ENCODE measurements around the gene GALNTL6.

Gene GALNTL6

DNA sequence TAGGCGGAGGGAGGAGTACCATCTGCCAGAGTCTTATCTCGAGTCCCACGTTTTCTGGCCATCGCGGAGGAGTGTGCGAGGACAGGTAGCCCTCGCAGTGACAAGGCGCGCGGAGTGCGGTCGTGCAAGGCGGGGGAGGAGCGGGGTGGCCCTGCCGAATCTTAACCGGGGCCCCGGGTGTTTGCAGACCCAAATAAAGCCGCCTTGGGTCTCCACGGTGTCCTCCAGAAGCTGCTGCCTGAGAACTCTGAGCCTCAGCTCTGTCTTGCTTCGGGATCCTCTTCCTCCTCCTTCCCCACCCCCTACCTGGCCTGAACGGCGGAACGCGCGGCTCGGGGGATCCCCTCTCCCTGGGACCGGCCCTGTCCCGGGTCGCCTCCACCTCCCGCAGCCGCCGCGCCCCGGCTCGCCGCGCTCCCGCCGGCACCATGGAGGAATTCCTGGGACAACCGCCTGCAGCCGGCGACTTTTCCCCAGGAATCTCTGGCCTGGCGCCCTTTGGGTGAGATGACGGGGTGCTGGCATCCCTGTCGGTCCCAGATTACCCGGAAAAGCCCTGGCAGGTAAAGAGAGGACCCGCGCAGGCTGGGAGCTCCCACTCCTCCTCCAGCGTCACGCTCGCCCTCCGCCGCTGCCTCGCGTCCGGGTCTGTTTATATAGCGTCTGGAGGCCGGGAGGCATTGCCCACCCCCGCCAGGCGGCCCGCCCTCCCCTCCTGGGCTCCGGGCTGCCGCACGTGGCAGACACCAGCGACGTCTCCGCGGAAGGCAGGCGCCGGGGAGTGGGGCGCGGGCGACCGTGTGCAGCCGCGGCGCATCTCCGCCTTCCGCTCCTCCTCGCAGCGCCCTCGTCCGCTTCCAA is at the start of gene GALNTL6:
GALNTL6 (plus strand) TSS at position 740 of the 861 bp plus-strand sequence.
- DNase-seq (ENCODE audit: low spot score): no peak

- no peak for DNase-seq (ENCODE audit: low spot score)
Measured at GRCh38 chr4:171765514-171765913, 47.7 kb upstream of the GALNTL6 start.

- DNase-seq (ENCODE audit: low spot score): no peak
Measured at GRCh38 chr4:171774642-171775190, 38.5 kb upstream of the GALNTL6 start.

DNA sequence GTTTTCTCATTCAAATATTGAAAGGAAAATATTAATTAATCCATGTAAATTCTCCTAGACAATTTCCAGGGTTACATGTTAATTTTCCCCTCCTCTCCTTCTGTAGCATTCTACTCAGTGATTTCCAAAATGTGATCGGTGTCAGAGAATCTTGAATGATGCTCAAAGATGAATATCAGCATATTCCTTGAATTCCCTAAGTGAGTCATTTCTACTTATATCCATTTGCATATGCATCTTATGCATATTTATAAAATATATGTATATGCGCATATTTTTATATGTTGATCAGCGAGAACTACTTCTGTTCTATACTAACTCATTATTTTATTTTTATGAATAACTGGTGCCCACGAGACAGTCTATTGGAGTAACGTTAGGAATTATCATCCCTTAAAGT is 33.9 kb upstream of the GALNTL6 start:
- no peak for DNase-seq (ENCODE audit: low spot score)

DNA sequence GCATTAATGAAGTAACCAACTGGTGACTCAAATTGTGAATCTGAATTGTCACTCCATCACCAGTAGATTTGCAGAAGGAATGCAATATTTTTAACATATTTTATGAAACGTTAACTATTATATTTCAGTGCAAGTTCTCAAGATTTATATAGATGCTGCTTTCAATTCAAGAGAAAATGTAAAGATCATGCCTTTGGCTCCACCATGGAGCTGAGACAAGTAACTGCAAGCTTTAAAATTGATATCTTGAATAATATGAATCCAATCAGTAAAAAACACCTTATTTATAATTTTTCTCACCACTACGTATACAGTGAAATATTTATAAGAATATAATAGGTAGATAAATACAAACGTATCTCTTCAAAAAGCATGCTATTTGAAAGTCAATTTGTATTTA is 27.8 kb upstream of the GALNTL6 start:
- no peak for DNase-seq (ENCODE audit: low spot score)

- no peak for DNase-seq (ENCODE audit: low spot score)
Measured at GRCh38 chr4:171793723-171794122, 19.5 kb upstream of the GALNTL6 start.

DNA sequence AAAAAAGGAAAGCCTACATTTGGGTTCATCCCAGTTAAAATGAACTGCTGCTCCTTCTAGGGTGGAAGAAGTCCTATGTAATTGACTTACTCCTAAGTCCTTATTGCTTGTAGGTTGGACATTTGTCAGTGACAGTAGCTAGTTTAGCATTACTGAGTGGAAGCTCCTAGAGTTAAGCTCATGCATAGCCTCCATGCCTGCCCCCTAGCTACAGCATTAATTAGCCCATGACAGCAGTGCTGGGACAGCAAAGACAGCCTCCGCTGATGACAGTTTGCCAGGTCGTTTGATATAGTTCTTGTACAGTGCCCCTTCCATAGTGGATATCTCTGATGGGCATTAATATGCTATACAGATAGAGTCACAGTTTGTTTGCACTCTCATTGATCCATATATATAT is 18.7 kb upstream of the GALNTL6 start:
- DNase-seq (ENCODE audit: low spot score): no peak

GRCh38 chr4:171809854-171810253 is 3.4 kb upstream of the GALNTL6 start:
- no peak for DNase-seq (ENCODE audit: low spot score)

DNA sequence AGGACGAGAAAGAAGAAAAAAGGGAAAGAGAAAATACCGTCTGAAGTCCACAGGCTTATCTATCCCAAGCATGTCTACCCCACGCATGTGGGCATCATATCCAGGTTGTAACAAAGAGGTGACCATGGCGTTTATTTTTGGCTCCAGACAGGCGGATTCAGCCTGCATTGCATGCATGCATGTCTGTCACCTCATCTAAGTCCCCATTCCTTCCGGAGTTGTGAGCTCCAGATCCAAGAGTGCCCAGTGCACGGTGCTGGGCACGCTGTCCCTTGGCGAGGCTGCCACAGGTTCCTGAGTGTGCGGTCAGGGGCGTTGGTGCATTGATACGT is 905 bp upstream of the GALNTL6 start:
- no peak for DNase-seq (ENCODE audit: low spot score)

- no peak for DNase-seq (ENCODE audit: low spot score)
Measured at GRCh38 chr4:171813526-171814250, 484 bp downstream of the GALNTL6 start.

DNA sequence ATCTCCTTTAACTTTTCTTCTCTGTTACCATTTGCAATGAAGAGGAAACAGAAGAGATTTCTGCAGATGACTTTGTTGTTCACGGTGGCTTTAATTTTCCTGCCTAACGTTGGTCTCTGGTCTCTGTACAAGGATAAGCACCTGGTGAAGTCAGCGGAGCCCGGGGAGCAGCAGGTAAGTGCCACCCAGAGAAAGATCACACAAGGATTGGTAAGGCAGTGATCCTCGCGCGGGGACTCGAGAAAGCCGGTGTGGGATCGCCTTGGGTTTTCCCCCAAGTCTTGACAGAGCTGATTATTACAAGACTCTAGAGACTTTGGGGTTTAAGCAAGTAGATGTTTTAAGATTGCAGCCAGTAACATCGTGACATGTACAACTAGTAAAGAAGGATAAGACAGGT is 1.3 kb downstream of the GALNTL6 start:
- DNase-seq (ENCODE audit: low spot score): no peak

DNA sequence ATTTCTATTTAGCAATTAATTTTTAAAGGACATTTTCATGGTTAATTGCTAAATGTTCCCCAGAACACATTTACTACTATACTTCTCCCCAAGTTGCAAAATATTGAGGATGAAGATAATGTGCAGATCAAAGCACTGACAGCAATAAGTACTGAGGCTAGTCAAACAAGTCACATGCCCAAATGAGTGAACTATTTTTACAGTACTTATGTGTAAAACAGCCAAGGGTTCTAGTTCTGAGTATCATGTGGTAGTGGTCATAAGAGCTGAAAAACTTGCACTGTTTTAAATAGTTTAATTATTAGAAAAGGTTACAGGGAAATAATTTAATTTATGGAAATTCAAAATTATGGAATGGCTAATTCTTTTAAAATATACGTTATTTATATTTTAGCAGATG is 3.8 kb downstream of the GALNTL6 start:
- no peak for DNase-seq (ENCODE audit: low spot score)

GRCh38 chr4:171834640-171835039 is 21.4 kb downstream of the GALNTL6 start:
- DNase-seq (ENCODE audit: low spot score): no peak

DNA sequence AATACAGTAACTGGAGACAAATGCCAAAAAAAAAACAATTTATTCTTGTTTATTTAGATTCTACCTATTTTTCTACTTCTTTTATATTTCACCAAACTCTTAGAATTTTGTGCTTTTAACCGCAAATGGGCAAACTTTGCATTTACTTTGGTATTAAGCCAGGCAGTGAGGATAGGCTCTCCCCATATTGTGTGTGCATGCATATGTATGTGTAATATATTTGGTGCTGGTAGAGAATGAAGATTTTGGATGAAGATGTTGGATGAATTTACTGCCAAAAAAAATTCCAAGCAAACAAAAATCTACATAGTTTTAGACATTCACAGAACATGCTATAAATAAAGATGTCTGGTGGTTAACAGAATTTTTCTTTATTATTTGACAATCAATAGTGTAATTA is 30.3 kb downstream of the GALNTL6 start:
- DNase-seq (ENCODE audit: low spot score): no peak

GRCh38 chr4:171846232-171846631 is 33.0 kb downstream of the GALNTL6 start:
- DNase-seq (ENCODE audit: low spot score): no peak

GRCh38 chr4:171846893-171847292 is 33.7 kb downstream of the GALNTL6 start:
- no peak for DNase-seq (ENCODE audit: low spot score)

GRCh38 chr4:171847751-171848150 is 34.5 kb downstream of the GALNTL6 start:
- no peak for DNase-seq (ENCODE audit: low spot score)

DNA sequence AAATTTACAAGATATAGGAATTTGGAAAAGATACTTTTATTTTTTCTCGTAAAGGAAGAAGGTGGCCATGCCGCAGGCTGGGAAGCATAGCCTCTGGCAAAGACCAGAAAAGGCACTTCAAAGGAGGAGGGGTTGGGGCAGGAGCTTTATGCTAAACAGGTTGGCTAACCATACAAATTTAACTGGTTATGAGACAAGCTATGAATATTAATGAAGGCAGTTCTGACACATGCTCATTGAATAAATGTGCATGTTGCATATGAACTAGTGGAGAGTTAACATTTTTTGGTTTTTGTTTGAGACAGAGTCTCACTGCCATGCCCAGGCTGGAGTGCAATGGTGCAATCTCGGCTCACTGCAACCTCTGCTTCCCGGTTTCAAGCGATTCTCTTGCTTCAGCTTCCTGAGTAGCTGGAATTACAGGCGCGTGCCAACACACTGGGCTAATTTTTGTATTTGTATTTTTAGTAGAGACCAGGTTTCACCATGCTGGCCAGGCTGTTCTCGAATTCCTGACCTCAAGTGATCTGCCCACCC is 36.5 kb downstream of the GALNTL6 start:
- DNase-seq (ENCODE audit: low spot score): no peak

GRCh38 chr4:171851295-171851694 is 38.1 kb downstream of the GALNTL6 start:
- DNase-seq (ENCODE audit: low spot score): no peak

- DNase-seq (ENCODE audit: low spot score): no peak
Measured at GRCh38 chr4:171857302-171858012, 44.3 kb downstream of the GALNTL6 start.

DNA sequence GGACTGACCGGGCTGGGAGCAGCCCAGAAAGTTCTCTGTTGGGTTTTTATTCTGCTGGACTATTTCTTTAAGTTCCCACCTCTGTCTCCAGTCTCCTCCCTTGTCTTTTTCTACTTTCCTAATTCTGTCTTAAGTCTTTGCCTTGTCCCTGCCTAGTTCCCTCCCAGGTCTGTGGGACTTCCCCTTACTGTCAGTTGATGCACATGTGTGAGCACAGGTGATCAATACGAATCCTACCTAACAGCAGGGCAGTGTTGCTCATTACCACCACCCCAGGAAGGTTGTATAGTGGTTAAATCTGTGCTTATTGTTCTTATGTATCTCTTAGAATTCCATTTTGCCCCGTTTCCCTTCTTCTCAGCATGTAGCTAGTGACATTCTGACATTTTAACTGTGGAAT is 62.1 kb downstream of the GALNTL6 start:
- no peak for DNase-seq (ENCODE audit: low spot score)

- no peak for DNase-seq (ENCODE audit: low spot score)
Measured at GRCh38 chr4:171876636-171877035, 63.4 kb downstream of the GALNTL6 start.
